Endothelial cell of umbilical vein (primary cell): ENCODE measurements around the gene PTPRH. TPM values are rescaled to one million over a fixed set of nuclear protein-coding genes. Genes with fewer than 3 reads are reported as not detected.

Experiments
- BruUV-seq: library from RNA; stranded (reverse); fragments of 400-500 nt; replicated peaks from 2 replicates; lab custom pipeline; 2021; lab: Mats Ljungman, UMichigan
- CTCF ChIA-PET: fragments of 300-600, 350-600 bp; sonication (Branson Sonifier 250); formaldehyde crosslinking; loops from one replicate; lab custom pipeline; 2021; ENCODE audit warnings: antibody characterized with exemption, inconsistent platforms; lab: Charles Lee
- POLR2A ChIA-PET: fragments of 300-600, 350-600 bp; sonication (Branson Sonifier 250); formaldehyde crosslinking; loops from one replicate; lab custom pipeline; 2021; ENCODE audit warnings: antibody characterized with exemption, inconsistent platforms; lab: Charles Lee
- DNase-seq: peaks from one replicate; pipeline ENCODE4 v3.0.0-alpha.2; 2011; ENCODE audit warnings: low read depth, low spot score
- FAIRE-seq: peaks from 2 replicates; lab custom pipeline; 2011; peaks lifted over from hg19 to GRCh38; lab: Jason Lieb, UNC
- H2AFZ ChIP-seq: 2 replicates; pipeline ENCODE4 v1.6.0; 2012; ENCODE audit warnings: low read depth, low read length, control low read depth, inconsistent platforms
- H3K27ac ChIP-seq: 2 replicates; pipeline ENCODE4 v1.5.1; 2011; ENCODE audit warnings: low read depth, mild to moderate bottlenecking, control low read depth, low read length, moderate library complexity; ENCODE audit not compliant: insufficient read depth
- H3K27me3 ChIP-seq, 2 experiments: 2 replicates each; pipeline versions ENCODE4 v1.6.0 to v1.6.1; 2011; ENCODE audit warnings: low read length in 2 of 2, mixed read lengths in 1 of 2; ENCODE audit not compliant: control insufficient read depth in 2 of 2, insufficient read depth in 2 of 2
- H3K36me3 ChIP-seq, 2 experiments: 2 replicates in 1 of 2; 3 replicates in 1 of 2; pipeline ENCODE4 v1.5.1; 2011; ENCODE audit warnings: low read length in 2 of 2, mild to moderate bottlenecking in 1 of 2, moderate library complexity in 1 of 2; ENCODE audit not compliant: control insufficient read depth in 2 of 2, insufficient read depth in 2 of 2; ENCODE audit errors: extremely low read depth in 1 of 2
- H3K4me1 ChIP-seq: 3 replicates; pipeline ENCODE4 v1.5.1; 2011; ENCODE audit warnings: mild to moderate bottlenecking, low read length; ENCODE audit not compliant: control insufficient read depth, insufficient read depth; ENCODE audit errors: extremely low read depth
- H3K4me2 ChIP-seq: 2 replicates; pipeline ENCODE4 v1.6.1; 2011; ENCODE audit warnings: low read length, control low read depth, mixed read lengths; ENCODE audit not compliant: insufficient read depth
- H3K4me3 ChIP-seq, 3 experiments: fragments of 200-600 bp in 1 of 3; sonication (generic), shearing (Covaris generic) in 1 of 3; replicated peaks in 1 of 3; 2 replicates each; pipeline ENCODE4 v1.5.1; 2011 to 2016; ENCODE audit warnings: control low read depth in 3 of 3, low read length in 3 of 3, mild to moderate bottlenecking in 2 of 3, inconsistent platforms in 1 of 3, low read depth in 1 of 3, moderate library complexity in 1 of 3; ENCODE audit not compliant: insufficient read depth in 1 of 3
- H3K79me2 ChIP-seq: 2 replicates; pipeline ENCODE4 v1.6.0; 2012; ENCODE audit warnings: low read length, inconsistent platforms; ENCODE audit not compliant: control insufficient read depth, insufficient read depth
- H3K9ac ChIP-seq: replicated peaks from 2 replicates; pipeline ENCODE3; 2011; ENCODE audit warnings: low read length, control low read depth; ENCODE audit not compliant: insufficient read depth; ENCODE audit errors: extremely low read depth
- H3K9me1 ChIP-seq: replicated peaks from 3 replicates; pipeline ENCODE4 v1.6.0; 2011; ENCODE audit warnings: mild to moderate bottlenecking, low read length; ENCODE audit not compliant: control insufficient read depth, insufficient read depth; ENCODE audit errors: extremely low read depth
- H3K9me3 ChIP-seq: replicated peaks from 2 replicates; pipeline ENCODE4 v1.5.1; 2012; ENCODE audit warnings: low read length, inconsistent platforms; ENCODE audit not compliant: control insufficient read depth, insufficient read depth
- H4K20me1 ChIP-seq: replicated peaks from 2 replicates; pipeline ENCODE3; 2011; ENCODE audit warnings: mild to moderate bottlenecking, low read length; ENCODE audit not compliant: control insufficient read depth, insufficient read depth; ENCODE audit errors: extremely low read depth
- EZH2 ChIP-seq: IDR thresholded peaks from 2 replicates; pipeline ENCODE4 v1.6.1; 2012; ENCODE audit warnings: borderline replicate concordance, low read depth, mild to moderate bottlenecking, moderate library complexity, low read length, inconsistent platforms; ENCODE audit not compliant: severe bottlenecking
- FOS ChIP-seq: IDR thresholded peaks from 2 replicates; pipeline ENCODE4 v1.6.1; 2011; ENCODE audit warnings: mild to moderate bottlenecking, low read length, moderate library complexity, borderline replicate concordance; ENCODE audit not compliant: insufficient read depth
- GATA2 ChIP-seq: IDR thresholded peaks from 2 replicates; pipeline ENCODE4 v1.7.0; 2011; ENCODE audit warnings: low read depth, mild to moderate bottlenecking, moderate library complexity, mixed read lengths, low read length; ENCODE audit not compliant: insufficient read length, insufficient read depth
- JUN ChIP-seq: IDR thresholded peaks from 2 replicates; pipeline ENCODE4 v1.6.1; 2011; ENCODE audit warnings: borderline replicate concordance, low read depth; ENCODE audit not compliant: insufficient read length, insufficient read depth
- MAX ChIP-seq: IDR thresholded peaks from 2 replicates; pipeline ENCODE4 v1.6.1; 2011; ENCODE audit not compliant: insufficient read depth, insufficient read length
- MYC ChIP-seq: IDR thresholded peaks from one replicate; pipeline ENCODE4 v1.6.1; 2011; ENCODE audit warnings: mild to moderate bottlenecking, low read depth, low read length
- POLR2A ChIP-seq: IDR thresholded peaks from 2 replicates; pipeline ENCODE4 v1.6.1; 2012; ENCODE audit warnings: low read depth, mild to moderate bottlenecking, control low read depth, low read length
- POLR2AphosphoS5 ChIP-seq: IDR thresholded peaks from 2 replicates; pipeline ENCODE4 v1.6.1; 2012; ENCODE audit warnings: low read depth, mild to moderate bottlenecking, control low read depth, low read length, moderate library complexity; ENCODE audit not compliant: insufficient read depth
- dilution Hi-C: fragments of 300-500 bp; cut with MboI; formaldehyde crosslinking; loops from one replicate; pipeline ENCODE4 v1.15.0; 2019; ENCODE audit warnings: low sequenced_read_pairs; ENCODE audit not compliant: extremely low pct_ligation_motif_present
- intact Hi-C: fragments of 100-400 bp; cut with micrococcal nuclease; formaldehyde crosslinking; loops from one replicate; pipeline ENCODE4 v1.10.0; 2022
- polyA plus RNA-seq, 4 experiments: library from polyadenylated mRNA; depleted of rRNA in 3 of 4; stranded (reverse) in 3 of 4; unstranded in 1 of 4; fragments of >200 nt; gene quantifications; 2 replicates each; pipeline versions ENCODE4 v1.2.1 to v1.2.3, GENCODE V29; 2011 to 2012; ENCODE audit warnings: missing spikeins in 1 of 4
- total RNA-seq: library from RNA; stranded (reverse); gene quantifications from 2 replicates; pipeline ENCODE4 v1.2.3, GENCODE V29; 2021
- TF ChIP-seq, protein P1 (sequence below), 2 donors: IDR thresholded peaks; 1 replicate in 1 of 2; 2 replicates in 1 of 2; pipeline ENCODE4 v1.5.1; 2011; ENCODE audit warnings: low read length in 2 of 2, mild to moderate bottlenecking in 2 of 2, moderate library complexity in 2 of 2, control low read depth in 1 of 2, inconsistent platforms in 1 of 2, low read depth in 1 of 2; ENCODE audit not compliant: insufficient read depth in 1 of 2; ENCODE audit errors: extremely low read depth in 1 of 2

The PTPRH gene
- total and polyA plus RNA-seq, 2 donors (not counting 3 experiments of a cell fraction or from before 2014, with no cell fraction given): 0.14 to 1.00 TPM

- no peak for DNase-seq
- FAIRE-seq: no peak
- no peaks in the 10 kb centered on the region for H3K9me3 ChIP-seq
- H3K4me3 ChIP-seq: no peak overlapping the region
- dilution Hi-C loops (no loop called here), intact Hi-C loops (no loop called here)
- H3K27ac ChIP-seq: no peak overlapping the region
- H3K4me2 ChIP-seq: no peak overlapping the region
- H3K9me1 ChIP-seq: no peaks in the 10 kb centered on the region
- no peaks in the 10 kb centered on the region for H3K27me3 ChIP-seq
- H2AFZ ChIP-seq: no peak overlapping the region
- ChIA-PET CTCF (no interaction called here), POLR2A (no interaction called here)
- H3K79me2 ChIP-seq: no peaks in the 10 kb centered on the region
- TF ChIP-seq EZH2 (no peak), POLR2AphosphoS5 (no peak), MYC (no peak), FOS (no peak), MAX (no peak), JUN (no peak), POLR2A (no peak), GATA2 (no peak)
- TF ChIP-seq, protein P1, sequence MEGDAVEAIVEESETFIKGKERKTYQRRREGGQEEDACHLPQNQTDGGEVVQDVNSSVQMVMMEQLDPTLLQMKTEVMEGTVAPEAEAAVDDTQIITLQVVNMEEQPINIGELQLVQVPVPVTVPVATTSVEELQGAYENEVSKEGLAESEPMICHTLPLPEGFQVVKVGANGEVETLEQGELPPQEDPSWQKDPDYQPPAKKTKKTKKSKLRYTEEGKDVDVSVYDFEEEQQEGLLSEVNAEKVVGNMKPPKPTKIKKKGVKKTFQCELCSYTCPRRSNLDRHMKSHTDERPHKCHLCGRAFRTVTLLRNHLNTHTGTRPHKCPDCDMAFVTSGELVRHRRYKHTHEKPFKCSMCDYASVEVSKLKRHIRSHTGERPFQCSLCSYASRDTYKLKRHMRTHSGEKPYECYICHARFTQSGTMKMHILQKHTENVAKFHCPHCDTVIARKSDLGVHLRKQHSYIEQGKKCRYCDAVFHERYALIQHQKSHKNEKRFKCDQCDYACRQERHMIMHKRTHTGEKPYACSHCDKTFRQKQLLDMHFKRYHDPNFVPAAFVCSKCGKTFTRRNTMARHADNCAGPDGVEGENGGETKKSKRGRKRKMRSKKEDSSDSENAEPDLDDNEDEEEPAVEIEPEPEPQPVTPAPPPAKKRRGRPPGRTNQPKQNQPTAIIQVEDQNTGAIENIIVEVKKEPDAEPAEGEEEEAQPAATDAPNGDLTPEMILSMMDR (IDR thresholded peaks at IDR 0.05; ENCODE audit: extremely low read depth in 1 of 2, insufficient read depth in 1 of 2, low read depth in 1 of 2, low read length in 2 of 2): no peak
- no peak overlapping the region for H3K9ac ChIP-seq
- no peaks in the 10 kb centered on the region for H4K20me1 ChIP-seq
- H3K4me1 ChIP-seq: no peaks in the 10 kb centered on the region
- H3K36me3 ChIP-seq: peaks cover 13 to 53% of the 10 kb centered on the region in 2 experiments
- BruUV-seq: no TSS peak
These were observed 28.7 kb upstream of the PTPRH start for GRCh38 chr19:55238030-55238429.
